Smooth muscle cell (in vitro differentiated cells): ENCODE data around the gene POLN. TPM values are rescaled to one million over a fixed set of nuclear protein-coding genes. Genes with fewer than 3 reads are reported as not detected.

Experiments
- DNase-seq: peaks from one replicate; lab custom pipeline; 2025; ENCODE audit not compliant: unreplicated experiment; lab: John Stamatoyannopoulos, UW
- H2AFZ ChIP-seq: fragments of 200-600 bp; sonication (generic); 2 replicates; pipeline ENCODE4 v1.6.0; 2016; ENCODE audit warnings: antibody characterized with exemption, low read depth, mild to moderate bottlenecking
- H3F3A ChIP-seq: fragments of 200-600 bp; sonication (generic); 2 replicates; pipeline ENCODE4 v1.6.0; 2017; ENCODE audit warnings: antibody characterized with exemption, low read depth
- H3K27ac ChIP-seq: fragments of 200-600 bp; sonication (generic); 2 replicates; pipeline ENCODE4 v1.5.1; 2016; ENCODE audit warnings: low read depth, mild to moderate bottlenecking
- H3K27me3 ChIP-seq: fragments of 200-600 bp; sonication (generic); 2 replicates; pipeline ENCODE4 v1.6.1; 2016; ENCODE audit warnings: low read depth, mild to moderate bottlenecking
- H3K36me3 ChIP-seq: fragments of 200-600 bp; sonication (generic); 2 replicates; pipeline ENCODE4 v1.5.1; 2016; ENCODE audit warnings: low read depth
- H3K4me1 ChIP-seq: fragments of 200-600 bp; sonication (generic); 2 replicates; pipeline ENCODE4 v1.5.1; 2016; ENCODE audit warnings: low read depth
- H3K4me2 ChIP-seq: fragments of 200-600 bp; sonication (generic); 2 replicates; pipeline ENCODE4 v1.6.0; 2016; ENCODE audit warnings: mild to moderate bottlenecking
- H3K4me3 ChIP-seq: fragments of 200-600 bp; sonication (generic); 2 replicates; pipeline ENCODE4 v1.5.1; 2016; ENCODE audit warnings: mild to moderate bottlenecking
- H3K79me2 ChIP-seq: fragments of 200-600 bp; sonication (generic); 2 replicates; pipeline ENCODE4 v1.6.0; 2016; ENCODE audit warnings: low read depth, mild to moderate bottlenecking
- H3K9ac ChIP-seq: fragments of 200-600 bp; sonication (generic); 2 replicates; pipeline ENCODE4 v1.6.0; 2016; ENCODE audit warnings: low read depth
- H3K9me3 ChIP-seq: fragments of 200-600 bp; sonication (generic); replicated peaks from 2 replicates; pipeline ENCODE4 v1.5.1; 2016; ENCODE audit warnings: low read depth
- H4K20me1 ChIP-seq: fragments of 200-600 bp; sonication (generic); 2 replicates; pipeline ENCODE4 v1.6.0; 2016; ENCODE audit warnings: low read depth
- WGBS: methylation state at CpG from one replicate; pipeline ENCODE4 v1.1.7; 2016; ENCODE audit warnings: low lambda C conversion rate; 5-methylcytosine and 5-hydroxymethylcytosine counted together
- polyA plus RNA-seq: library from polyadenylated mRNA; unstranded; fragments of >200 nt; fragmentation: Nextera tagmentation; extraction: Ambion mirVana; gene quantifications from 2 replicates; pipeline ENCODE4 v1.2.1, GENCODE V29; 2016
- total RNA-seq: library from RNA; depleted of rRNA; stranded (reverse); fragments of >200 nt; gene quantifications from 2 replicates; pipeline ENCODE4 v1.2.3, GENCODE V29; 2014
- TF ChIP-seq, protein P1 (sequence below): fragments of 200-600 bp; sonication (generic); IDR thresholded peaks from 2 replicates; pipeline ENCODE4 v1.5.1; 2017; ENCODE audit warnings: borderline replicate concordance, mild to moderate bottlenecking, antibody characterized with exemption; ENCODE audit not compliant: insufficient read depth, poor library complexity, severe bottlenecking

Gene POLN
- total and polyA plus RNA-seq, 2 experiments from 2014 or later: 0.35 to 3.0 TPM

DNA sequence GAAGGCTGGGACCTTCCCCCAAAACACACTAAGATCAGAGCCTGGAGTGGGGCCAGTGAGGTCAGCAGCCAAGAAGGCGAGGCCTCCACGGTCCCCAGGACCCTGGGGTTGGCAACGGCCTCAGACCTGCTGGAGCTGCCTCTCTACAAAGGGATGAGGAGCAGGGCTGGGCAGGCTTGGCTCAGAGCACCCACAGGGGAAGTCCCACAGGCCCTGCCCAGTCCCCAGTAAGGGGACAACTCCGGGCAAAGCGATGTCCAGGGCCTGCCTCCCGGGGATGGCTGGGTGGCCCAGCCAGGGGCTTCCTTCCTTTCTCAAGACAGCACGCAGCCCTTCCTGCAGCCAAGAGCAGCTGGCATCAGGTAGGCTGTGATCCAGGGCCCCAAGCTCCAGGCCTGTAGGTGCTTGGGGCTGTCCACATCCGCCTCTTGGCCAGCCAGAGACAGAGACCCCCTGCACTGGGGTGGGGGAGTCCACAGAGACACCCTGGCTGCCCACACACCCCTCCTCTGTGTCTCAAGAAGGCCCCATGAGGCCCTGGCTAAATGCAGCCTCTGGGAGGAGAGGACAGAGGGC lies 14.3 kb upstream of the POLN start:
- Histone ChIP-seq H3K9ac (no peak overlapping the region), H3F3A (no peaks in the 10 kb centered on the region), H2AFZ (no peak overlapping the region), H3K36me3 (no peaks in the 10 kb centered on the region), H3K27ac (no peak overlapping the region), H3K79me2 (peaks cover 53% of the 10 kb centered on the region), H3K9me3 (no peaks in the 10 kb centered on the region), H3K4me1 (peaks cover 8% of the 10 kb centered on the region), H4K20me1 (peaks cover 100% of the 10 kb centered on the region), H3K27me3 (no peaks in the 10 kb centered on the region), H3K4me2 (no peak overlapping the region), H3K4me3 (no peak overlapping the region)
- no peak for DNase-seq
- TF ChIP-seq, protein P1, sequence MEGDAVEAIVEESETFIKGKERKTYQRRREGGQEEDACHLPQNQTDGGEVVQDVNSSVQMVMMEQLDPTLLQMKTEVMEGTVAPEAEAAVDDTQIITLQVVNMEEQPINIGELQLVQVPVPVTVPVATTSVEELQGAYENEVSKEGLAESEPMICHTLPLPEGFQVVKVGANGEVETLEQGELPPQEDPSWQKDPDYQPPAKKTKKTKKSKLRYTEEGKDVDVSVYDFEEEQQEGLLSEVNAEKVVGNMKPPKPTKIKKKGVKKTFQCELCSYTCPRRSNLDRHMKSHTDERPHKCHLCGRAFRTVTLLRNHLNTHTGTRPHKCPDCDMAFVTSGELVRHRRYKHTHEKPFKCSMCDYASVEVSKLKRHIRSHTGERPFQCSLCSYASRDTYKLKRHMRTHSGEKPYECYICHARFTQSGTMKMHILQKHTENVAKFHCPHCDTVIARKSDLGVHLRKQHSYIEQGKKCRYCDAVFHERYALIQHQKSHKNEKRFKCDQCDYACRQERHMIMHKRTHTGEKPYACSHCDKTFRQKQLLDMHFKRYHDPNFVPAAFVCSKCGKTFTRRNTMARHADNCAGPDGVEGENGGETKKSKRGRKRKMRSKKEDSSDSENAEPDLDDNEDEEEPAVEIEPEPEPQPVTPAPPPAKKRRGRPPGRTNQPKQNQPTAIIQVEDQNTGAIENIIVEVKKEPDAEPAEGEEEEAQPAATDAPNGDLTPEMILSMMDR: no peak
- WGBS: 92% methylated on average over 8 of the region's 8 CpGs

- 92% methylated on average over 18 of the region's 18 CpGs for WGBS
- Histone ChIP-seq H2AFZ (no peak overlapping the region), H3K4me2 (no peak overlapping the region), H3K27me3 (no peaks in the 10 kb centered on the region), H4K20me1 (peaks cover 100% of the 10 kb centered on the region), H3K4me1 (peaks cover 8% of the 10 kb centered on the region), H3K4me3 (no peak overlapping the region), H3F3A (no peaks in the 10 kb centered on the region), H3K36me3 (no peaks in the 10 kb centered on the region), H3K27ac (no peak overlapping the region), H3K9ac (no peak overlapping the region), H3K9me3 (no peaks in the 10 kb centered on the region), H3K79me2 (peaks cover 47% of the 10 kb centered on the region)
- TF ChIP-seq, protein P1: no peak
- DNase-seq: no peak
These were observed 13.7 kb upstream of the POLN start for GRCh38 chr4:2255501-2256155.

DNA sequence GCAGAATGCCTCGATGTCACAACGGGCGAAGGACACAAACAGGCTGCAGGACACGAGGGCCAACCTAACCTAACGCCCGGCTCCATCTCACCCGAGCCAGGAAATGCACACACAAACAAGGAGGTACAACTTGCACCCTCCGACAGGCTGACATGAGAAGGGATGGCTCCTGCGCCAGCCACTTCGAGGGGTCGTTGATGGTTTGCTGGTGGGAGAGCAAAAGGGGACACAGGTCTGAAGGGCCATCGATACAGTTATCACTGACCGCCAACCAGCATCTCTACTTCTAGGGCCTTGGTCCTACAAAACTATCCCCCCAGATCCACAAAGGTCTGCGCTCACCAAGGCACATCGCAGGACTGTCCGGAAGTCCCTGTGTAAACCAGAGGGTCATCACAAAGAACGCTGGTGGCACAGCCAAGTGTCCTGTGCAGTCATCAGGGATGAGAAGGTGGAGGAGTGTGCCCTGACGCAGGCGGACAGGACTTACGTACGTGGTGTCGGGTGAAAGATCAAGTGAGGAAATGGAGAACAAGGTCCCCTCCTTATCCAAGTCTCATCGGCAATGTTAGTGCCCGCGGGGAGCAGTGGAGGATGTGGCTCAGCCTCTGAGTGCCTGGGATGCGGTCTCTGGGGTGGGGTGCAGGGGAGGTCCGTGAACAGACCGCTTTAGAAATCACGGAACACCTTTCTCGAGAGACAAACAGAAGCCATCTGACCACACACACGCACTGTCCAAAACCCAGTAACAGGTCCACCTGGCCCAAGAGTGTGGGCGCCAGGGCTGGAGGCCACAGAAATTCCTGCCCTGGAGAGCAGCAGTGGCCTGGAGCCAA lies 13.0 kb upstream of the POLN start:
- peaks cover 39% of the 10 kb centered on the region for H3K79me2 ChIP-seq
- peaks cover under 1% of the 10 kb centered on the region for H3K4me1 ChIP-seq
- H3K27me3 ChIP-seq: no peaks in the 10 kb centered on the region
- 93% methylated on average over 32 of the region's 32 CpGs for WGBS
- H3K36me3 ChIP-seq: no peaks in the 10 kb centered on the region
- no peak overlapping the region for H3K4me2 ChIP-seq
- H3K9me3 ChIP-seq: no peaks in the 10 kb centered on the region
- H3F3A ChIP-seq: no peaks in the 10 kb centered on the region
- DNase-seq: no peak
- H3K27ac ChIP-seq: no peak overlapping the region
- TF ChIP-seq, protein P1: no peak
- H4K20me1 ChIP-seq: peaks cover 100% of the 10 kb centered on the region
- no peak overlapping the region for H3K9ac ChIP-seq
- no peak overlapping the region for H3K4me3 ChIP-seq
- no peak overlapping the region for H2AFZ ChIP-seq
